ENCODE data around the gene NPR1. TPM values are rescaled to one million over a fixed set of nuclear protein-coding genes. Genes with fewer than 3 reads are reported as not detected.
A peak's percentile ranks its signal among the peaks of the same experiment; 100 is the strongest.

The NPR1 gene
- total and polyA plus RNA-seq, 2 donors from 2014 or later = 57.8 to 89.3 TPM

GRCh38 chr1:153673511-153673910, 5.0 kb upstream of the NPR1 start:
- H3K36me3 ChIP-seq (ENCODE audit: control insufficient read depth in 2 of 3, insufficient read depth in 3 of 3, low read length in 3 of 3) = peaks cover 0 to 2% (median 2%) of the 10 kb centered on the region in 3 donors
- DNase-seq (no peak), FAIRE-seq (no peak)
- TF ChIP-seq CTCF (IDR thresholded peaks at IDR 0.05; ENCODE audit: borderline replicate concordance, extremely low read depth, insufficient read depth) = no peak
- no peak overlapping the region for H3K4me3 ChIP-seq (ENCODE audit: low read length in 3 of 3)
- peaks cover 0 to 17% (median 17%) of the 10 kb centered on the region in 3 donors for H3K4me1 ChIP-seq (ENCODE audit: control insufficient read depth in 2 of 3, insufficient read depth in 2 of 3, low read depth in 1 of 3, low read length in 3 of 3)
- H3K9ac ChIP-seq (ENCODE audit: low read length in 3 of 3) = no peak overlapping the region
- no peaks in the 10 kb centered on the region for H3K9me3 ChIP-seq (ENCODE audit: control insufficient read depth in 2 of 3, insufficient read depth in 1 of 3, low read length in 3 of 3)
- no peaks in the 10 kb centered on the region for H3K27me3 ChIP-seq (ENCODE audit: control insufficient read depth, insufficient read depth, low read length)
- intact Hi-C loops (cut with DNase I) = no loop called here
- H3K27ac ChIP-seq (ENCODE audit: low read depth in 2 of 2, low read length in 2 of 2) = no peak overlapping the region

- Histone ChIP-seq H3K27me3 (ENCODE audit: control insufficient read depth, insufficient read depth, low read length) (no peaks in the 10 kb centered on the region), H3K9me3 (ENCODE audit: control insufficient read depth in 2 of 3, insufficient read depth in 1 of 3, low read length in 3 of 3) (no peaks in the 10 kb centered on the region), H3K9ac (ENCODE audit: low read length in 3 of 3) (peak overlapping the region; percentile 15 to 66 (median 26)), H3K27ac (ENCODE audit: low read depth in 2 of 2, low read length in 2 of 2) (peak overlapping the region; percentile 17 to 77), H3K4me1 (ENCODE audit: control insufficient read depth in 2 of 3, insufficient read depth in 2 of 3, low read depth in 1 of 3, low read length in 3 of 3) (peaks cover 0 to 19% (median 6%) of the 10 kb centered on the region in 3 donors), H3K4me3 (ENCODE audit: low read length in 3 of 3) (peak overlapping the region; percentile 51 to 64 (median 61)), H3K36me3 (ENCODE audit: control insufficient read depth in 2 of 3, insufficient read depth in 3 of 3, low read length in 3 of 3) (peaks cover 0 to 3% (median 0%) of the 10 kb centered on the region in 3 donors)
- FAIRE-seq = no peak
- TF ChIP-seq CTCF (IDR thresholded peaks at IDR 0.05; ENCODE audit: borderline replicate concordance, extremely low read depth, insufficient read depth) = peak; percentile 94
- intact Hi-C loops (cut with DNase I) = no loop called here
- DNase-seq = peak; percentile 73 to 83 (median 77)
Observed at GRCh38 chr1:153677718-153678518, 570 bp upstream of the NPR1 start.

GRCh38 chr1:153679337-153680119, 1.0 kb downstream of the NPR1 start:
- intact Hi-C loops (cut with DNase I) = loop anchor here (10.0 kb wide), 1 partner anchor 85 kb away; no protein-coding TSS in a partner anchor
- FAIRE-seq = no peak

More at GRCh38 chr1:153679337-153680119, 1.0 kb downstream of the NPR1 start:
- peak overlapping the region; percentile 74 to 77 for H3K27ac ChIP-seq (ENCODE audit: low read depth in 2 of 2, low read length in 2 of 2)
- H3K4me3 ChIP-seq (ENCODE audit: low read length in 3 of 3) = peak overlapping the region; percentile 61 to 73 (median 64)
- peaks cover 0 to 19% (median 6%) of the 10 kb centered on the region in 3 donors for H3K4me1 ChIP-seq (ENCODE audit: control insufficient read depth in 2 of 3, insufficient read depth in 2 of 3, low read depth in 1 of 3, low read length in 3 of 3)
- TF ChIP-seq CTCF (IDR thresholded peaks at IDR 0.05; ENCODE audit: borderline replicate concordance, extremely low read depth, insufficient read depth) = no peak
- peaks cover 0 to 3% (median 0%) of the 10 kb centered on the region in 3 donors for H3K36me3 ChIP-seq (ENCODE audit: control insufficient read depth in 2 of 3, insufficient read depth in 3 of 3, low read length in 3 of 3)
- peak overlapping the region in 2 of 3 donors; percentile 42 to 66 for H3K9ac ChIP-seq (ENCODE audit: low read length in 3 of 3)
- H3K9me3 ChIP-seq (ENCODE audit: control insufficient read depth in 2 of 3, insufficient read depth in 1 of 3, low read length in 3 of 3) = no peaks in the 10 kb centered on the region
- DNase-seq = peak in 4 of 5 donors; percentile 54 to 79 (median 64)
- H3K27me3 ChIP-seq (ENCODE audit: control insufficient read depth, insufficient read depth, low read length) = no peaks in the 10 kb centered on the region
